ENCODE measurements around the gene ADGRL1. TPM values are rescaled to one million over a fixed set of nuclear protein-coding genes. Genes with fewer than 3 reads are reported as not detected.
A peak's percentile ranks its signal among the peaks of the same experiment; 100 is the strongest.
"Not testable (repeated sequence)": the region's sequence is repeated elsewhere in the genome, so short reads cannot be mapped to it uniquely, and the experiment has no call there.

Gene ADGRL1
- total and polyA plus RNA-seq, 8 donors: 26.4 to 53.5 (median 35.7) TPM

GRCh38 chr19:14200147-14200841 is 5.7 kb downstream of the ADGRL1 start:
- H3K27ac ChIP-seq; intact Hi-C loops (cut with DNase I): not testable (repeated sequence)

GRCh38 chr19:14198384-14199376 is 7.3 kb downstream of the ADGRL1 start:
- Histone ChIP-seq H3K9me3 (no peaks in the 10 kb centered on the region), H3K4me1 (peaks cover 0 to 2% of the 10 kb centered on the region in 2 donors), H3K4me3 (no peak overlapping the region), H3K27ac (no peak overlapping the region), H3K27me3 (peaks cover 0 to 8% of the 10 kb centered on the region in 2 donors), H3K36me3 (no peaks in the 10 kb centered on the region)
- DNase-seq (no peak), ATAC-seq (no peak)
- no peak for TF ChIP-seq CTCF (IDR thresholded peaks at IDR 0.05)
- intact Hi-C loops (cut with DNase I): loop anchor here in 1 of 2 donors (10.0 kb wide), 1 partner anchor 146 kb away; no protein-coding TSS in a partner anchor

More at GRCh38 chr19:14200147-14200841, 5.7 kb downstream of the ADGRL1 start:
- H3K36me3 ChIP-seq, DNase-seq, H3K4me3 ChIP-seq, H3K9me3 ChIP-seq, H3K4me1 ChIP-seq: not testable (repeated sequence)
- peak; percentile 65 to 76 for TF ChIP-seq CTCF (IDR thresholded peaks at IDR 0.05)
- peak; percentile 84 for ATAC-seq
- peaks cover 0 to 24% of the 10 kb centered on the region in 2 donors for H3K27me3 ChIP-seq

GRCh38 chr19:14197882-14198281 is 8.1 kb downstream of the ADGRL1 start:
- H3K9me3 ChIP-seq: no peaks in the 10 kb centered on the region
- H3K27ac ChIP-seq: no peak overlapping the region
- H3K27me3 ChIP-seq: no peaks in the 10 kb centered on the region
- ATAC-seq: no peak
- H3K36me3 ChIP-seq: no peaks in the 10 kb centered on the region
- no peak overlapping the region for H3K4me3 ChIP-seq
- intact Hi-C loops (cut with DNase I): loop anchor here in 1 of 2 donors (10.0 kb wide), 1 partner anchor 147 kb away; no protein-coding TSS in a partner anchor
- H3K4me1 ChIP-seq: peaks cover 0 to 2% of the 10 kb centered on the region in 2 donors
- DNase-seq: no peak
- TF ChIP-seq CTCF (IDR thresholded peaks at IDR 0.05): no peak

GRCh38 chr19:14197288-14197687 is 8.7 kb downstream of the ADGRL1 start:
- intact Hi-C loops (cut with DNase I): loop anchor here in 1 of 2 donors (10.0 kb wide), 1 partner anchor 148 kb away; no protein-coding TSS in a partner anchor
- not testable (repeated sequence) for DNase-seq, H3K4me3 ChIP-seq

GRCh38 chr19:14196105-14196504 is 9.9 kb downstream of the ADGRL1 start:
- peak in 2 of 4 donors; percentile 62 to 92 for DNase-seq
- H3K4me3 ChIP-seq, H3K4me1 ChIP-seq, H3K36me3 ChIP-seq, H3K27ac ChIP-seq, H3K9me3 ChIP-seq, H3K27me3 ChIP-seq: not testable (repeated sequence)
- intact Hi-C loops (cut with DNase I): loop anchor here in 1 of 2 donors (10.0 kb wide), 1 partner anchor 149 kb away; no protein-coding TSS in a partner anchor
- peak; percentile 49 to 63 for TF ChIP-seq CTCF (IDR thresholded peaks at IDR 0.05)
- peak; percentile 78 for ATAC-seq

More at GRCh38 chr19:14197288-14197687, 8.7 kb downstream of the ADGRL1 start:
- H3K36me3 ChIP-seq, H3K27ac ChIP-seq, ATAC-seq, H3K4me1 ChIP-seq, H3K27me3 ChIP-seq, H3K9me3 ChIP-seq: not testable (repeated sequence)

- not testable (repeated sequence) for H3K4me1 ChIP-seq, H3K9me3 ChIP-seq, H3K4me3 ChIP-seq, H3K27ac ChIP-seq, H3K36me3 ChIP-seq, ATAC-seq, H3K27me3 ChIP-seq, DNase-seq
- intact Hi-C loops (cut with DNase I): loop anchor here in 1 of 2 donors (10.0 kb wide), 1 partner anchor 150 kb away; no protein-coding TSS in a partner anchor
Measured at GRCh38 chr19:14195216-14195615, 10.8 kb downstream of the ADGRL1 start.
